Esophagus squamous epithelium (tissue), 5 donors: ENCODE results near the gene DOHH. TPM values are rescaled to one million over a fixed set of nuclear protein-coding genes. Genes with fewer than 3 reads are reported as not detected.

ENCODE experiments used
- DNase-seq: peaks from one replicate; lab custom pipeline; 2025; lab: John Stamatoyannopoulos, UW
- H3K27ac ChIP-seq, 4 donors: fragments of 200-600 bp; sonication (generic); one replicate each; pipeline ENCODE4 v1.5.1; 2016 to 2019; ENCODE audit warnings: mild to moderate bottlenecking in 1 of 4
- H3K27me3 ChIP-seq, 4 donors: fragments of 200-600 bp; sonication (generic); 1 replicate in 3 of 4; 2 replicates in 1 of 4; pipeline versions ENCODE4 v1.5.1 to v1.6.0; 2017 to 2021; ENCODE audit warnings: antibody characterized with exemption in 1 of 4
- H3K36me3 ChIP-seq, 3 donors: fragments of 200-600 bp; sonication (generic); one replicate each; pipeline ENCODE4 v1.5.1; 2016 to 2019
- H3K4me1 ChIP-seq, 3 donors: fragments of 200-600 bp; sonication (generic); one replicate each; pipeline ENCODE4 v1.5.1; 2017 to 2019
- H3K4me3 ChIP-seq, 4 donors: fragments of 200-600 bp; sonication (generic); 1 replicate in 3 of 4; 2 replicates in 1 of 4; pipeline ENCODE4 v1.5.1; 2016 to 2019; ENCODE audit warnings: mild to moderate bottlenecking in 2 of 4, moderate library complexity in 1 of 4
- H3K9me3 ChIP-seq, 3 donors: fragments of 200-600 bp; sonication (generic); one replicate each; pipeline ENCODE4 v1.5.1; 2016 to 2019
- POLR2A ChIP-seq, 4 donors: fragments of 450-650 bp; IDR thresholded peaks; one replicate each; pipeline ENCODE4 v1.6.1; 2017; ENCODE audit warnings: antibody characterized with exemption in 4 of 4, mild to moderate bottlenecking in 4 of 4, moderate library complexity in 3 of 4
- WGBS, 2 donors: methylation state at CpG; one replicate each; pipeline ENCODE4 v1.1.5; 2018; 5-methylcytosine and 5-hydroxymethylcytosine counted together
- intact Hi-C: fragments of 100-400 bp; cut with DNase I; formaldehyde crosslinking; loops from one replicate; pipeline ENCODE4 v1.15.0; 2022
- total RNA-seq, 4 donors: library from RNA; depleted of rRNA; stranded (reverse); fragments of >200 nt; gene quantifications; one replicate each; pipeline ENCODE4 v1.1.0, GENCODE V29; 2016
- TF ChIP-seq, protein P1 (sequence below), 6 experiments: fragments of 450-650 bp in 4 of 6; fragments of 200-600 bp in 2 of 6; sonication (generic) in 2 of 6; IDR thresholded peaks; one replicate each; pipeline ENCODE4 v1.5.1; 2016 to 2019; ENCODE audit warnings: antibody characterized with exemption in 6 of 6, mild to moderate bottlenecking in 4 of 6, moderate library complexity in 4 of 6
- donor health status: DM: yes; HTN: yes; CAD: no.

DOHH gene
- total RNA-seq, 4 donors from 2014 or later: 21.0 to 29.5 (median 26.4) TPM

DNA sequence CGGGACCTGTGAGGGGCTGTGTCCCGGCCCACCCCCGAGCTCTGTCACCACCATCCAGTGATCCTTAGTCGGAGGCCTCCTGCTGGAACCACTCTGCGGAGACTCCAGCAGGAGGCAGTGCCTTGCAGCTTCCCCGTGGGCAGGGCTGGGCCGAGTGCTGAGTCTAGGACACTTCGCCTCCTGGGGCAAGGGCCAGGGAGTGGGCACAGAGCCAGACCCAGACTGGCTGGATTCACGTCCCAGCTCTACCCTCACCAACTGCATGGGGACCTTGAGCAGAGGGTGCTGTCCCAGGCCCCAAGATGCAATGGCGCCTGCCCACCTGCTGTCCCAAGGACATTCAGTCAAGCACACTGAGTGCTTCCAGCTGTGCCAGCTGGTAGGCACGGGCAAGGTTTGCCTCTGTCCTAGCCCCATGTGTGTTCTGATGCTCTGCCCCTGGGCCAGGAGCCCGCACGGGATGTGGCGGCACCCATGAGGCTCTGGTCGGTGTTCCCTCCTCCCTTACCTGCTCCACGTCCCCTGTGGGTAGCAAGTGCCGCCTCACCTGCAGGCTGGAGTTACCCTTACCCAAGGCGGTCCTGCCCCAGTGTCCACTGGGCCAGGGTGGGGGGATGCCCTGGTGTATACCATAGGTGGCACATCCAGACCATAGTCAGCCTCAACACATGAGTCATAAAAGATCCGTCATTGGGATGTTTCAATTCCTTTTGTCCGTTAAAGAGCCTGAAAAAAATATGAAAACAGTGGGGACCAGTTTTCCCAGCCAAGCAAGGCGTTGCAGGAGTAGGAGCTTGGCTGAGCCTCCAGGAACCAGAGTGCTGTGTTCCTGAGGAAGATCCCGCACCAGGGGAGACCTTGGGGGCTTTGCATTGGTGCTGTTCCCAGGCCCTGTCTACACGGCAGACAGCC lies 13.0 kb upstream of the DOHH start:
- Histone ChIP-seq H3K27ac (no peak overlapping the region), H3K36me3 (peaks cover 0 to 60% (median 0%) of the 10 kb centered on the region in 3 donors), H3K9me3 (no peaks in the 10 kb centered on the region), H3K27me3 (no peaks in the 10 kb centered on the region), H3K4me3 (no peak overlapping the region), H3K4me1 (peaks cover 0 to 96% (median 17%) of the 10 kb centered on the region in 3 donors)
- DNase-seq: no peak
- TF ChIP-seq POLR2A (IDR thresholded peaks at IDR 0.05): no peak
- WGBS, 2 donors: 41 to 88% methylated on average over 3 to 14 of the region's 23 CpGs
- intact Hi-C loops: no loop called here

DNA sequence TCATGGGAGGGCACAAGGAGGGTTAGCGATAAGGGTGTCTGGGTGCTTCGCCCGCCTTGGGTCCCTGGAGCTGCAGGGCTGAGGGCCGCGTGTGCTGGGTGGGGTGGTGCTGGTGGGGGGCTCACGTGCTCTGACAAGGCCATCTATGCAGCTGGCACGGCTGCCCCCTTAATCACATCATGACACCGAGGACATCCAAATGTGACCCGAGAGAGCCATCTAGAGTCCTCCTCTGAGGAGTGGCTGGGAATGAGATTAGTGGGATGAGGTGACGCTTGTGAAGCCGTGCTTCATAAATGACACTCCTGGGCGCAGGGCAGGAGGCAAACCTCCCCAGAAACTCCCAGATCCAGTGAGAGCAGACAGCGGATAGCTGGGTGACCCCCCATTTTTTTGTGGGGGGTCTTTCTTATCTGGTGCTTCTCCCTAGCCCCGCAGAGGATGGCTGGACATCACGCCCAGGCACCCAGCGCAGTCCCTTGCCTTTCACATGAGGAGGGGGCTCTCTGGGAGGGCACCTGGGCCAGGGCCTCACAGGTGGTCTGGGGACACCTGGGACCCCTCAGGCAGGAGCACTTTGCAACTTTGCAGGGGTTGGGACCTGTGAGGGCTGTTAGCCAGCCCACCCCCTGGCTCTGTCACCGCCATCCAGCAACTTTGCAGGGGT lies 12.2 kb upstream of the DOHH start:
- TF ChIP-seq, protein P1, sequence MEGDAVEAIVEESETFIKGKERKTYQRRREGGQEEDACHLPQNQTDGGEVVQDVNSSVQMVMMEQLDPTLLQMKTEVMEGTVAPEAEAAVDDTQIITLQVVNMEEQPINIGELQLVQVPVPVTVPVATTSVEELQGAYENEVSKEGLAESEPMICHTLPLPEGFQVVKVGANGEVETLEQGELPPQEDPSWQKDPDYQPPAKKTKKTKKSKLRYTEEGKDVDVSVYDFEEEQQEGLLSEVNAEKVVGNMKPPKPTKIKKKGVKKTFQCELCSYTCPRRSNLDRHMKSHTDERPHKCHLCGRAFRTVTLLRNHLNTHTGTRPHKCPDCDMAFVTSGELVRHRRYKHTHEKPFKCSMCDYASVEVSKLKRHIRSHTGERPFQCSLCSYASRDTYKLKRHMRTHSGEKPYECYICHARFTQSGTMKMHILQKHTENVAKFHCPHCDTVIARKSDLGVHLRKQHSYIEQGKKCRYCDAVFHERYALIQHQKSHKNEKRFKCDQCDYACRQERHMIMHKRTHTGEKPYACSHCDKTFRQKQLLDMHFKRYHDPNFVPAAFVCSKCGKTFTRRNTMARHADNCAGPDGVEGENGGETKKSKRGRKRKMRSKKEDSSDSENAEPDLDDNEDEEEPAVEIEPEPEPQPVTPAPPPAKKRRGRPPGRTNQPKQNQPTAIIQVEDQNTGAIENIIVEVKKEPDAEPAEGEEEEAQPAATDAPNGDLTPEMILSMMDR (IDR thresholded peaks at IDR 0.05): no peak
- TF ChIP-seq POLR2A (IDR thresholded peaks at IDR 0.05): no peak

DNA sequence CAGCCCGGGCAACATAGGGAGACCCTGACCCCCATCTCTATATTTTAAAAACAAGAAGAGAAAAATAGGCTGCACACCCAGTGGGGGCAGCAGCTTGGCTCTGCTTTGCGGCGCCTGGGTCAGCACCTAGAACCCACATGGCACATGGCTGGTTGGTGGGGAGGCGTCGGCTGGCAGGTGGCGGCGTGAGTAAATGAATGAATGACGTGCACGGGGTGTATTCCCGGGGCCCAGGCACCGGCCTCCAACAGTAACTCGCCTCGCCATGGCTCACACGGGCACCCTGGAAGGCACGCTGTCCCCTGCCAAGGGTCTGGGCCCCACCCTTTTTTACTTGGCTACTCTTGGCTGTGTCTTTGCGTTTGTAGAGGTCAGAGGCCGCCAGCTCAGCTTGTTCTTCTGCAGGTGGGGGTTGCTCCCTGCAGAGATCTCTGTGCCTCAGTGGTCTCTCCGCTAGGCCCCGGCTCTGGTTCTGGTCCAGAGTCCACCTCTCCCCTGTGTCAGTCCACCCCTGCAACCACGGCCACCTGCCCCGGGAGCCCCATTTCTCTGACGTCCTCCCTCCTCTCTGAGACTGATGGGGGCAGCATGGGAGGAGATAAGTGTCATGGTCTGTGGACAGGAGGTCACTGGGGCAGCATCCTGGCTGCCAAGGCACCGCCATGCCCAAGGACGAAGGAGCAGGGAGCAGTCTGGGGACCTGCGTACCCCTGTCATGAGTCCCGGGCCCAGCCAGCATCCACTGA lies 11.2 kb upstream of the DOHH start:
- intact Hi-C loops: no loop called here
- Histone ChIP-seq H3K36me3 (peaks cover 0 to 56% (median 0%) of the 10 kb centered on the region in 3 donors), H3K27ac (no peak overlapping the region), H3K4me1 (peaks cover 5 to 97% (median 24%) of the 10 kb centered on the region in 3 donors), H3K4me3 (no peak overlapping the region), H3K9me3 (no peaks in the 10 kb centered on the region), H3K27me3 (no peaks in the 10 kb centered on the region)
- no peak for TF ChIP-seq POLR2A (IDR thresholded peaks at IDR 0.05)
- TF ChIP-seq, protein P1 (IDR thresholded peaks at IDR 0.05): no peak
- DNase-seq: no peak
- WGBS, 2 donors: 77 to 88% methylated on average over 10 to 17 of the region's 26 CpGs

More for the DNA sequence above, 12.2 kb upstream of the DOHH start:
- Histone ChIP-seq H3K4me3 (no peak overlapping the region), H3K4me1 (peaks cover 3 to 96% (median 23%) of the 10 kb centered on the region in 3 donors), H3K27me3 (no peaks in the 10 kb centered on the region), H3K9me3 (no peaks in the 10 kb centered on the region), H3K27ac (no peak overlapping the region), H3K36me3 (peaks cover 0 to 56% (median 0%) of the 10 kb centered on the region in 3 donors)
- WGBS, 2 donors: 79% methylated on average over 8 of the region's 17 CpGs; no CpG with 5 or more reads in 1 of the 2 donors
- DNase-seq: no peak
- intact Hi-C loops: no loop called here

DNA sequence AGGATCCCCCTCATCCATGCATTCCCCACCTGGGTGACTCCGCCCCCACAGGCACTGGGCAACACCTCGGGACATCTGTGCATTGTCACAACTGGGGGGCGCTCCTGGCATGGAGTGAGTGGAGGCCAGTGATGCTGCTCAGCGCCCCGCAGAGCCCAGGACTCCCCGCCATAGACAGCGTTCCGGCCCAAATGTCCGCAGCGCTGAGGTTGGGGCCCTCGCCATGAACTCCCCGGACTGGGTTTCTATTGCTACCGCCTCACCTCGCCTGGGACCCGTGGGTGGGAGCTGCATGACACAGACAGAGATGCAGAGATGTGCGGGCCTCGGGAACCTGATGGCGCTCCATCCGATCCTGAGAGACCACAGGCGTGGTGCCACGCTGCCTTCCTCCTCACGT lies 10.3 kb upstream of the DOHH start:
- Histone ChIP-seq H3K4me1 (peaks cover 6 to 88% (median 17%) of the 10 kb centered on the region in 3 donors), H3K27me3 (no peaks in the 10 kb centered on the region), H3K9me3 (no peaks in the 10 kb centered on the region), H3K4me3 (no peak overlapping the region), H3K36me3 (peaks cover 0 to 50% (median 0%) of the 10 kb centered on the region in 3 donors), H3K27ac (no peak overlapping the region)
- no peak for DNase-seq
- TF ChIP-seq, protein P1 (IDR thresholded peaks at IDR 0.05): no peak
- TF ChIP-seq POLR2A (IDR thresholded peaks at IDR 0.05): no peak
- WGBS, 2 donors: 72 to 80% methylated on average over 1 to 8 of the region's 22 CpGs
- intact Hi-C loops: no loop called here

DNA sequence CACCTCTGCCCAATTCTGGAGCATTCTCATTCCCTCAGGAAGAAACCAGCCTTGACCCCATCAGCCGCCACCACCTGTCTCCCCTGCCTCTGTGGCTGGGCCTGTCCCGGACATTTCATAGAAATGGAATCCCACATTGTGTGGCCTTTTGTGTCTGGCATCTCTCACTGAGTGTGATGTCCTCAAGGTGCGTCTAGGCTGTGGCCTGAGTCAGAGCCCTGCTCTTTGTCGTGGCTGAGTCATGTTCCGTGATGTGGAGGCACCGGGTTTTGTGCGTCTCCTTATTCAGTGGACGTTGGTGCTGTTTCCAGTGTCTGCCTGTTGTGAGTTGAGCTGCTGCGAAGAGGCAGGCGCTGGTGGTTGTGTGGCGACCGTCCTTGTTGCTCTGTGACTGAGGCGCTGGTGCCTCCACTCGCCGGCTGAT lies 9.1 kb upstream of the DOHH start:
- no peak for DNase-seq
- H3K27me3 ChIP-seq: no peaks in the 10 kb centered on the region
- H3K9me3 ChIP-seq: no peaks in the 10 kb centered on the region
- H3K36me3 ChIP-seq: peaks cover 0 to 50% (median 0%) of the 10 kb centered on the region in 3 donors
- TF ChIP-seq, protein P1 (IDR thresholded peaks at IDR 0.05): no peak
- no peak for TF ChIP-seq POLR2A (IDR thresholded peaks at IDR 0.05)
- H3K4me1 ChIP-seq: peaks cover 11 to 90% (median 23%) of the 10 kb centered on the region in 3 donors
- intact Hi-C loops: loop anchor here (5.0 kb wide), 1 partner anchor 58 kb away; no protein-coding TSS in a partner anchor
- H3K4me3 ChIP-seq: no peak overlapping the region
- peak overlapping the region in 2 of 4 donors; percentile 61 to 71 for H3K27ac ChIP-seq
- WGBS, 2 donors: 74 to 79% methylated on average over 5 of the region's 15 CpGs
